ENCODE data around the gene KIAA1958. TPM values are rescaled to one million over a fixed set of nuclear protein-coding genes. Genes with fewer than 3 reads are reported as not detected.

Gene KIAA1958
- polyA plus RNA-seq, 1 donor, result 18.2 TPM

DNA sequence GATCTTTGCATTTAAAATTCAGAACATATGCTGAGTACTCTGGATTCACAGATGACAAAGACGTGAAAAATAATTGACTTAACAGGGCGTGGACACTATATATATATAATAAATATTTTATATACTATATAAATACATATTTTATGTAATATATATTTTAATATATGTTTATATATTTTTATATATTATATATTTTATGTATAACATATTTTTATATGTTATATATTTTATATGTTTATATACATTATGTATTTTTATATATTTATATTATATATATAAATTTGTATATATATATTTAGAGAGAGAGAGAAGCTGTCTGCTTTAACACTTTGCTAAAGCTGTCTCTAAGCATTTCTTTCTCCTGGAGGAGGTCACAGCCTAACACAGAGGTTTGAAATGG is 118.2 kb downstream of the KIAA1958 start:
- no peak for DNase-seq

DNA sequence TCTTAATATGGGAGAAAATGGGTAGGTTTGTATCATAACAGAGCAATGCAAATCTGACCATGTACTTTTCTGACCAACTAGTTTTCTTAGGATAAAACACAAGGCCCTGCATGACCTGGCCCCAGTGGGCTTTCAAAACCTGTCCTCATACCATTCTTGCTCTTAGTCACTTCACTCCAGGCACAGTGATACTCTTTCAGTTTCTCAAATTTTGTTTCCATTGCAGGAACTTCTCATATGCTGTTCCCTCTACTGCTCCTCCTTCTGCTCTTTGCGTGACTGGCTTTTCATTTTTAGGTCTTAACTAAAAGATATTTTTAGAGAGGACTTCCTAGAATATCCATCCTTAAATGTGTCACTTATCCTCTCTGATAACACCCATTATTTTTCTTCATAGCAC is 118.9 kb downstream of the KIAA1958 start:
- no peak for DNase-seq

DNA sequence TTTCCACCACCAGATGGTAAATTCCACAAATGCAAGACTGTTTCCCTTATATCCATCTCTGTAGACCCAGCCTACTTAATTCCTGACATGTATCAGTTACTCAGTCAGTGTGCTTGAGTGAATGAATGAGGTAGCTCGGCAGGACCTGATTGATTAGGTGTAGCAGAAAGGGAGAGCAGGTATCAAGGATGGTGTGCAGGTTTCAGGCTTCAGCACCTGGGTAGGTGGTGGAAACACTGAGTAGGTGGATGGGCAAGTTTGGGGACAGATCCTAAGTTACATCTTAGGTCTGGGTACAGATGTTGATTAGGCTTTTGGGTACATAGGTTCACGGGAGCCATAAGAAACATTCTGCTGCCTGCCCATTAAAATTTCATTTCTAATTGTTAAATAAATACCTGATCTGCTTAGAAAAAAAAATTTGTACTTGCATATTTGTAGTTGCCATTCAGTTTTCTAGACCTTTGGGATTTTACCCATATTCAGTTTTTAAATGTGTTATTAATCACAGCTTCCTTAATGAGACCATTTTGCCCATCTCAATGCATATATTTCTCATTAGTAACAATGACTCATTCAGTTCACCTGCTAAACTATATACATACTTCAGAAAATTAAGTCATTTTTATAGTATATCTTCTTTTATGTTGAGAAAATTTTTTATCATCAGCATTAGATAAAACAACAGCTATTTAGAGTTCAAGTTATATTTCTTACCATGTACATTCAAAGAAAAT is 119.5 kb downstream of the KIAA1958 start:
- DNase-seq, result no peak

DNA sequence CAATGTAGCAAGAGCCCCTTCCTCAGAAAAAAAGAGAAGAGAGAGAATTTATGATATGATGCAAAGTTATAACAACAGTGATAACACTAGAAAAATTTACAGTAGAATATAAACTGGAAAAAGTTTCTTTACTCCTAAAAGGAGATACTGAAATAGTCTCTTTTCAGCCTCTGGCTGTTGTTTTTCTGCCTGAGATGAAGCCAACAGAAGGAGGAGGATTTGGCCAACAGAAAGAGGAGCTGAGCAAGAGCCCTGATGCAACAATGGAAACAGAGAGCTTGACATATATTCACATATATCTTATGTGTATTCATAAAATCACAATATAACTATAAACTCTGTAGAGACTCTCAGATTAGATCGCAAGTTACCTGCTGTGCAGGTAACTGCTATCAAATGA is 122.2 kb downstream of the KIAA1958 start:
- DNase-seq, result no peak

DNA sequence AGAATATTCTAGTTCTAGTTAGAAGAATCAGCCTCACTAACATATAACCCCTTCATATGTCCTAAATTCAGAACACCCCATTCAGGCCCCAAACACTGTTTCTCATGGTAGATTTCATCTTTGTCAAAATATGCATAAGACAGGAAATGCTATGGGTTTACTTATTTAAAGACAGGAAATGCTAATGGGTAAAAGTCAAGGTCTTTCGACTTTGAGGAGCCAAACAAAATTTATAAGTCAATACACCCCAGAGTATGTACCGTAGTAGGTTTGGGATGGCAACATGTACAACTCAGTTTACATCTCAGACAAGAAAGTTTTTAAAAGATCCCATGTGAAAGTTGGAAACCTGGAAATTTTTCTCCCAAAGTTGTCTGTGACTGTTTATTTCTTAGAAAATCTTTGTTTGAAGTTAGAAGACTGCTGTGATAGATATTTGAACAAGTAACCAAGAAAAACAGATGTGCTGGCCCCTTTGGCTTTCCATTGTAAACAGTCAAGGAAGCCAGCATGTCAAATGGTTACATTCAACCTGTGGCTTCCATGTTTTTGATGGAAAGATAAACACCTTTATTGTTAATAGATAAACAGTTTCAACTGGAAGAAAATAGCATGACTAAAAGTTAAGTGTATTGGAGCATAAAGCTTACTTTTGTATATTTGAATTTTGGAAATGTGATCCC is 129.1 kb downstream of the KIAA1958 start:
- DNase-seq, result no peak

DNA sequence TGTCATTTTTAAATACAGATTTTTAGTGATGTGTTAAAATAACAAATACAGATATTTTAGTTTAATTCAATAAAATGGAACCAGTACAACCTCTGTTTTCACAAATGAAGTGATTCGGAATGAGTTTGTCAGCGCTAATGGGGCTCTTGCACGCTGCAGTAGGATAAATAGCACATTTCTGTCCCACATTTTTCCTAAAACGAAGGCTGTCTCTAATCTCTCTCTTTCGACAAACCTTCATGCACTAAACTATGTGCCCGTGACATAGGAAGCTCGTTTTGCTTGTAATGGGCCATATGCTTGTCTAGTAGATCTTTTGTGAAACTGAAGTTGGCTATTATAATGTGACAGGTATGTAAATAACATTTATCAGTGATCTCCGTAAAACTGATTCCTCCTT is 130.7 kb downstream of the KIAA1958 start:
- no peak for DNase-seq

DNA sequence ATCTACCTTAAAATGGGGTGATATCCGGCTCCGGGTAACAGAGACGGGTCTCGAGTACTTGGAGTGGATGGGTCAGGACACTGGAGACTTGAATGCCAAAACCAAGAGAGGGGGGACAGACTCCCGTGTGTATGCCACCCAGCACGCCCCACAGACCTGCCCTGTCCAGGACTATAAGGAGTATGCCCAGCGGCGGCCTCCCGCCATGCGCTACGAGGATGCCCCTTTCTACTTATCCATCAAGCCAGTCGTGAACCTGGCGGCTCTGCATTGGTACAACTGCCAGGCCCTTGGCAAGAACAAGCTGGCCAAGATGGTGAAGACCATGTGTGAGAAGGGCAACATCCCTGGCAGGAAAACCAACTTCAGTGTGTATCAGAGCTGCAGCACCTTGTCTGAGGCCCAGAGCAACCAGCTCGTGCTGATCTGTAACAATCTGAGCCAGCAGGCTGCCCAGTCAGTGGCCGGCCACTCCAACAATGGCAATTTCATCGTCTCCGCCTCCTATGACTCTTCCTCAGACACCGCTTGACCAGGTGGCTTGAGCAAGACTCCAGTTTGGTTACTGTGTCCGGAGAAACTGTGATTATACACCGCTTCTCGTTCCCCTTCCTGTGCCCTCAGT is 131.9 kb downstream of the KIAA1958 start:
- DNase-seq, result no peak

DNA sequence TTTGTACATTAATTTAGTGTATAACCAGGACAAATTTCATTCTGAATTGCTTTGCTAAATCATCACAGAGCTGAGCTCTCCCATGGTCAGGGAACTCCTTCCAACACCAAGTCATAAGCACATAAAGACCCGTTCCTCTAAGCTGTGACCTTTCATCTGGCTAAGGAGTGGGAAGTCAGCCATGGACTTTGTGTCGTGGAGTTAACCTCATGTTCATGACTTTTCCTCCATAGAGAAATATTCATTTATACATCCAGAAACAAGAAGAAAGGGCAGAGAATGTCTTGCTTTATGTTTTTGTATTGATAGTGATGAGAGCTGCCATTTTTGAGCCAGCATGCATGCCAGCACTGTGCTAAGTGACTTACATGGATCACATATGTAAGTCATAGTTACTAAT is 133.8 kb downstream of the KIAA1958 start:
- DNase-seq, result peak; percentile 13

DNA sequence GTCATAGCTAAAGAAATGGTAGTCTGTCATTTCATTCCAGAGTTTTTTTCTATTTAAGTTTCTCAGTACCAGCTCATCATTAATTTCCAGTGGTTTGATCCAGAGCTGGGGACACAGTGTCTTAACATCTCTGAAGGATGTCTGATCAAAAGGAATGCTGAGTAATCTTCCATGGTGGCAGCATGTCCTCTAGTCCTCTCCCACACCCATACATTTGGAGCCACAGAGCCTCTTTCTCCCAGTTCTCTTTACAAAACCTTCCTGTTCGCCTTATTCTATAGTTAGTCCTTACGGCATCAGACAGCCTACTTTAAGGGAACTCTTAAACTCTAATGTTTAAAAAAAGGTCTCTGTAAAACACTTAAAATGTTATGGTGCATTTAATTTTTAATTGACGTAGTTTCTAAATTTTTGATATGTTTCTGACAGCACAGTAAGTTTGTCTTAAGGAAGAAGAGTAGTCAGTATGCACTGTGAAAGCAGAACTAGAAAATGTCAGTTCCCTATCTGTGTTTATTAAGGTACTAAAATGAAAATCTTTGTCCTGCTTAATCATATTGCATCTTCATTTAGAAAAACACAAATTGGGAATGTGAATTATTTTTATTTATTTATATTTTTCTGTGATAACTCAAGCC is 134.5 kb downstream of the KIAA1958 start:
- no peak for DNase-seq

DNA sequence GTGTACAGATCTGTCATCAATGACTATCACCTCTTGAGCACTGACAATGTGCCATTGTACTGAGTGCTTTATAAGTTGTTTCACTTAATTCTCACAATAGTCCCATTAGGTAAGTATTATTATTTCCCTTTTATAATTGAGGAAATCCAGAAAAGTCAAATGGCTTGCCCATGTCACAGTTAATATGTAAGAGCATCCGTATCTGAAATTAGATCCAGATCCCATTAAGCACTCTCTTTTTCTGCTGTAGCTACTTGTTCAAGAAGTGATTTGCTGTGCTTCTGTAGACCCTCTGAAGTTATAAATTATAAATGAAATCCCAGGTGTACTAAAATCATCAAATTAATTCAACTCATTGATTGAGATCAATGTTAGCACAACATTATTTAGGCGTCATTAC is 136.6 kb downstream of the KIAA1958 start:
- no peak for DNase-seq

DNA sequence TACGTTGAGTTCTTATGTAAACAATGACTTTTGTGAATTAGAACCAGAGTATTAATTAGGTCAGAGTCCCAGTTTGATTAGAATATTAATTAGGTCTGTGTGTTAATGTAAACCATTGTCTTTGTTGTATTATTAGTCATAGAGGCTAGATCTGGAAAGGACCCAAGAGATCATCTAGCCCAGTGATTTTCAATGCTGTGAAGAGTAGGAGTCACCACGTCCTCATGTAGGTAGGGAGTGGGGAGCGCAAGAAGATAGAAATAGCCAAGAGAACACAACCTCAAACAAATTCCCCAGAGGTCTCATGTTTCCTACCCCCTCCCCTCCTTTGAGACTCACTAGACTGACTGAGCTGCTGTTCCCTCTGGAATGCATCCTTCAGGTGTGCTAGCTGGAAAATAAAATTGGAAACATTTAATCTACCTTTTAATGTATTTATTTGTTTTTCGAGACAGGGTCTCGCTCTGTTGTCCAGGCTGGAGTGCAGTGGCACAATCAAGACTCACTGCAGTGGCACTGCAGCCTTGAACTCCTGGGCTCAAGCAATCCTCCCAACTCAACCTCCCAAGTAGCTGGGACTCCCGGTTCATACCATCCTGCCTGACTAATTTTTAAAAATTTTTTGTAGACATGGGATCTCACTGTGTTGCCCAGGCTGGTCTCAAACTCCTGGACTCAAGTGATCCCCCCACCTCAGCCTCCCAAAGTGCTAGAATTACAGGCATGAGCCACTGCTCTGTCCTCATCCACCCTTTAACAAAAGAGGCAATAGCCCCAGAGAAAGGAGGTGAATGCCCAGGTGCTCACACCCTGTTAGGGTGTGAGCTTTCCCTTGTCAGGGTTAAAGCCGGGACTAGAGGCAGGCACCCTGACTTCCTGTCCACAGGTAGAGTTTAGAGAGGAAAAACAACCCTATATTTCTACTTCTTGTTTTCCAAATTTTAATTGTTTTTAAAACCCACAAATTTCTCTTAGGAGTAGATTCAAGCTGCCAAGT is 138.4 kb downstream of the KIAA1958 start:
- DNase-seq, result no peak

DNA sequence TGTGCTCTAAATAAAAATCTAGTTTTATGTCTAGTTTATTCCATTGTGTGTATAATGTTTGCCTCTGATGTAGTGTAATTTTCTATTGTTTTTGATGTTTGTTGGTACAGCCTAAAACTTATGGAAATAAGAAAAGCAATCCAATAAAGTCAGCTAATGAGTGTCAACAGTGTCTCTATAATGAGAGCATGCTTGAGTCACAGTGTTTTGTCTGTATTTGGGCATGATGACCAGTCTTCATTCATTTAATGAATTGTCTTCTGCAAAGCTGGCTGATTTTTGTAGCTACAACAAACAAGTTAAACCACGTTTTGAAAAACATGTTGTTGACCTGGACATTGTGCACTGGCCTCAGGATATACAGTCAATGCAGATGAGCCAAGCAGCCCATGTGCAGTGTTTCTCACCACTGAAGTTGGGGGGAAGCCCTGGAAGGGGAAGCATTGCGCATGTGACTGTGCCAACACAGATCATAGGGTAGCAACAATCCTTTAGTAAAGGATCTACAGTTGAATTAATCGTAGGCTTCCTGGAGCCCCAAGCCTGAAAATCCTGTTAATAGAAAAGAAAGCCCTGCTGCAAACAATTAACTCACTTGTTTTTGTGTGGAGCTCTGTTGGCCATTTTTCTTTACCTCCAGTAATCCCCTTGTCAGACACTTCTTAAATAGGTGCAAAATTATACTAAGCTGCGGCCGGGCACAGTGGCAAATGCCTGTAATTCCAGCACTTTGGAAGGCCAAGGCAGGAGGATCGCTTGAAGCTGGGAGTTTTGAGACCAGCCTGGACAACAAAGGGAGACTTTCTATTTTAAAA is 143.3 kb downstream of the KIAA1958 start:
- no peak for DNase-seq

DNA sequence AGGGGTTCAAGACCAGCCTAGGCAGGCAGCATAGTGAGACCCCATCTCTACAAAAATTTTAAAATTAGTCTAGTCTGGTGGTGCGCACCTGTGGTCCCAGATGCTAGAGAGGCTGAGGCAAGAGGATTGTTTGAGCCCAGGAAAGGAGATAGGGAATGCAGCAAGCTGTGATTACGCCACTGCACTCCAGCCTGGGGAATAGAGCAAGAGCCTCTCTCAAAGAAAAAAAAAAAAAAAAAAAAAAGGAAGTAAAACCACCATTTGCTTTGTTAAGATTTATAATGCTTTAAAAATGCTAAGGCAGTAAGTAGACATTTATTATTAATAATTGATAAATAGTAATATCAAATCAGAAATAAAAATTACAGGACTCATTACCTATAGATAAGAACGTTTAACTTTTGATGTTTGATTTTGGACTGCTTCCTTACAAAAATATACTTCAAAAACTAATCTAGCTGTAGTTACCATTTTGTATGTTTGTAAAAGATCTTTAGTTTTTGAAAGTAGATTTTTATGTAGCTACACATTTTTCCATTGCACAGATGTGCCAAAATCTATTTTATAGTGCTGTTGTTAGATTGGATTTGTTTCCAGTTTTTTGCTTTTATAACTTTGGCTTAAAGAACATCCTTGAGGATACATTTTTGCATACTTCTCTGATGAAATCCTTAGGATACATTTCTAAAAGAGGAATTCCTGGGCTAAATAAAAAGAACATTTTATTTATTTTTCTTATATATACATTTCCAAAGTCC is 144.9 kb downstream of the KIAA1958 start:
- no peak for DNase-seq

DNA sequence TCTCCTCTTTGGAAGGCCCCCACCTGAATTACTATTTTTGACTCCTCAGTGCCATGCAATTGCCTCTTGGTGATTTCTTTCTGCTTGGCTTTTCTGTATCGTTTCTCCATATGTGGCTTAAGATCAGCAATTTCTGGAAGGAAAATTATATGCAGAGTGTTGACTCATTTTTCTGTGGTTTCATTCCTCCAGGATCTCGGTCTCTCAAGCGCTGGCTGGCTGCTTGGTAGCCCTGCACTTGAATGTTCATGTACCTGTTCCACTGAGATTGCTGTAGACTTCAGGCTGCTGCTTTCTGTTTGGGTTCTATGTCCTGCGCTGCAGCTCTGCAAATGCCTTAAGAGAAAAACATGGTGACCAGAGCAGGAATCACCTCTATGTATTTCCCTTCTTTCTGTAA is 153.7 kb downstream of the KIAA1958 start:
- DNase-seq, result no peak

DNA sequence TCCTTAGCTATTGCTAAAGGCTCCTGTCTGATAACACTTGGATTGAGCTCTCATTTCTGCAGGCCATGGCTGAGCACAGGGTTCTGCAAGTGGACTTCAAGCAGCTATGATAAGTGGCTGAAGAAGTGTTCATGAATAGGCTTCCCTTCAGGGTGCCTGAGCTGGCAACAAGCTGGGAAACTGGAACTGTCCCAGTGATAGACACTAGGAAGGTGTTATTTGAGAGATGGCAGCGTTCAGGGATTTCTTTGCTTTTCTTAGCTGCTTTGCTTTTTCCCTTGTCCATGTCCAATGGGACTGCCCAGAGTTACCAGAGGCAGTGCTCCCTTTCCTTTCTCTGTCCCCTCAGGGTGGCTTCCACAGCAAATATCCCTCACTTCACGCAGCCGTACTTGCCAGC is 155.5 kb downstream of the KIAA1958 start:
- DNase-seq, result no peak

DNA sequence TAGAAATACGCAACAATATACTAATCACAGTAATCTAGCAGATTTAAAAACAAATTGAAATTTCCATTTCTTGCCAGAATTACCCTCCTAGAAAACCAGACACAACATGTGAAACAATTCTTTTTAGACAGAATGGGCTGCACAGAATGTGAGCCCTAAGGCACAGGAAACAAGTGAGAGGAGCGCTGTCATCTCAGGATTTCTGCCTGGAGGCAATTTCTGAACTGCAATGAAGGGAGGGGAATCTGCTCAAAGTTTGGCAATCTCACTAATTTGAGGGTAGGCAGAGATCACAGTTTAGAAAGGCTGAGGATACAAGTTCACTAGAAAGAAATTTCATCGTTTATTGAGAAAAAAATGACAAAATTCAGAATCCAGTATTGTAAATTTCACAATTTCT is 161.0 kb downstream of the KIAA1958 start:
- DNase-seq, result no peak

DNA sequence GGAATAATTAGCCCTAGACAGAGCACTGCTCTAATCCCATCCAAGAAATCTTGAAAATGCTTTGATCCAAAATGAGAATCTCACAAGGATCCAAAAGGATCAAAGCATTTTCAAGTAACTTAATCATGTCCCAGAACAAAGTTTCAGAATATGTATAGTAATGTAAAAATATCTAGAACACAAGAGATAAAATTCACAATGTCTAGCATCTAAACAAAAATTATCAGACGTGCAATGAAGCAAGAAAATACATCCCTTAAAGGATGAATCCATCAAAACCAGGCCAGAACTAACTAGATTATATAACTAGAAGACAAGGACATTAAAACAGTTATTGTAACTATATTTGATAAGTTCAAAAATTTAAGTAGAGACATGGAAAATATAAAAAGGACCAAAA is 162.0 kb downstream of the KIAA1958 start:
- no peak for DNase-seq

DNA sequence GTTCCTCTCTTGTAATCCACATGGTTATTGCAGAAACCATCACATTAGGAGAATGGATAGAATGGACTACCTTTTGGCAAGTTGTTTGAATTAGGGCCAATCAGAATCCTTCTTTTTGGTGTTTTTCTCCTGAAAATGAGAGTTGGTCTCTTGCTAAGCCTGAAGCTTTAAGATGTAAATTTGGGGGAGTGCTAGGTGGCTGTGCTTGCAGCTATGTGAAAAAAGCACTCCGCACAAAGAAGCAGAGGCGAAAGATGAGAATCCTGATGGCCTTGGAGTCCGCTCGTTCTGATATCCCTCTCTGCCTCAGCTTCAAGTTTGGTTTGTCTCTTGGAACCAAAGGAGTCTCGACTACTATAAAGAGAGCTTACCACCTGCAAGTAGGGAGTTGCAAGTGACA is 167.7 kb downstream of the KIAA1958 start:
- DNase-seq, result no peak

DNA sequence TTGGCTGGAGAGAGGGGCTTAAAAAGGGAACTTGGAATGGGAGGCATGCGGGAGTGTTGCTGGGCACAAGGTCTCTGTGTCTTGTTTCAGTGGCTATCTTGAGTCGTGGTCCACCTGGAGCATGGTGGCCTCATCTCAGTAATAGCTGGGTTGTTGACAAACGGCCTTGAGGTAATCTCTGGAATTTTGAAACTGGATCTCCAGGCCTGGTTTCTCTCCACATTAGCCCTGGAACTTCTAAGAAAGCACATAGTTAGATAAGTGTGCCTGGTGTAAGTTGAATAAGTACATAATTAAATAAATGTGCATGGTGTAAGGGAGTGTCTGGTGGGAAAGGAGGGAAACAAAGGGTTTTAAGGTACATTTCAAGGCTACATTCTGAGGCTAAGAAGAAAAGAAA is 169.0 kb downstream of the KIAA1958 start:
- DNase-seq, result no peak

DNA sequence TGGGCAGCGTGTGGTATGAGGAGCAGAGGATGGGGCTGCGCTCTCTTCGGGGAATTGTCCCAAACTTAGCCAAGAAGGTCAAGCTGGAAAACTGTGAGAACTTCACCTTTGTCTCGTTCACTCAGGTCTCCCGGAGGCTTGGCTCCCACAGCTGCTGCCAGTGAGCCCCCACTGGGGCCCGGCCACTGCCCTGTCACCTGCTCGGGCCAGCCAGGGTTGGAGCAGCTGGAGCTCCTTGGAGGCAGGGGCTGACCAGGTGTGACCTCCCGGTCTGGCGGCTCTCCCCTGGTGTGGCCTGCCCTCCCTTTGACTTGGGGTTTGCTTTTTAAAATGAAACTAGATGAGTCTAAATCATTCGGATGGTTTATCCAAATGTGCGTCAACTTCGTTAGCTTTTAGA is 173.3 kb downstream of the KIAA1958 start:
- DNase-seq, result no peak

Data from left kidney (tissue), 2 donors.